Esophagus mucosa (tissue), 1 donor: ENCODE results near the gene TADA3. TPM values are rescaled to one million over a fixed set of nuclear protein-coding genes. Genes with fewer than 3 reads are reported as not detected.

Source experiments
- ATAC-seq: fragments of 200-7000 bp; cut with Tn5 transposase; one replicate; pipeline ENCODE4 v1.9.1; 2020
- total RNA-seq: library from RNA; stranded (reverse); gene quantifications from one replicate; pipeline ENCODE4 v1.2.4, GENCODE V29; 2023
- donor health status: DM: yes; HTN: yes; CAD: no.

The TADA3 gene
- total RNA-seq, 1 donor from 2014 or later = 32.3 TPM

- ATAC-seq = peak; percentile 71
Measured at GRCh38 chr3:9809615-9810432, 17.6 kb upstream of the TADA3 start, which contains the start of gene TTLL3. TTLL3 (plus strand) TSS chr3:9810262; CDS start chr3:9810662, 400 bp downstream.

GRCh38 chr3:9809239-9809614, 17.0 kb upstream of the TADA3 start:
- peak; percentile 41 for ATAC-seq

- peak; percentile 40 for ATAC-seq
Measured at GRCh38 chr3:9808345-9809037, 16.2 kb upstream of the TADA3 start.

GRCh38 chr3:9807981-9808344, 15.7 kb upstream of the TADA3 start:
- no peak for ATAC-seq

DNA sequence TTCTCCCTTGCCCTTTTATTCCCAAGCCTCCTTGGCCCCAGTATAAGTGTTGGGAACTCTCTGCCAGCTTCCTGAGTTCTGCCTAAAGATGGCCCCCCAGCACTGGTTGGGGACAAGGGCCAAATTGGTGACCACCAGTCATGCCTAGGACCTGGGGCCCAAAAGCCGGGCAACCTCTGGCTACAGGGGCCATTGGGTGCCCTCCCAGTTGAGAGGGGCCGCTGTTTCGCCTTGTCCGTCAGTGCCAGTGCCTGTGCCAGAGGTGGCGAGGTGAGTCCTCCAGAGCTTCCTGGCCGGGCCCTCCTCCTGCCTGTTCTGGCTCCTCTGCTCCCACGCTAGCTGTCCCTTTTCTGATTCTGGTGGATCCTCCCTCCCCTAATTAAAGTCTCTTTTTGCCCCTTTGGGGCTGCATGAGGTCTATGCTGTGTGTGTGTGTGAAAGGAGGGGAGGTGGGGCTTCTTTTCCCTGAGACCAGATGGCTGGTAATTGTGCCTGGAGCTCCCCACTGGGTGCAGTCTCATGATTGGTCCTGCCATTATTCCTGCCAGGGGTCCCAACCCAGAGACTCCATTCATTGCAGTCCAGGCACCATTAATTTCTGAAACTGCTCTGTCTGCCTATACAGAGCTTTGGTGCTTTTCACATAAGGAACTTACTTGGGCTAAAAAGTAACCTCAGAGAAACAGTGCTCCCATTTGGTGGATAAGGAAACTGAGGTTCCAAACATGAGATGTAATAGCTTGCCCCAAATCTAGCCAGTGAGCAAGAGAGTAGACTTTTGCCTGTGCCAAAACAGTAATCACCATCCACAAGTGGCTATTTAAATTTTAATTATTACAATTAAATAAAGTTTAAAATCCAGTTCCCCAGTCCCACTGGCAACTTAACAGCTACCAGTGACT, 14.7 kb upstream of the TADA3 start:
- no peak for ATAC-seq

DNA sequence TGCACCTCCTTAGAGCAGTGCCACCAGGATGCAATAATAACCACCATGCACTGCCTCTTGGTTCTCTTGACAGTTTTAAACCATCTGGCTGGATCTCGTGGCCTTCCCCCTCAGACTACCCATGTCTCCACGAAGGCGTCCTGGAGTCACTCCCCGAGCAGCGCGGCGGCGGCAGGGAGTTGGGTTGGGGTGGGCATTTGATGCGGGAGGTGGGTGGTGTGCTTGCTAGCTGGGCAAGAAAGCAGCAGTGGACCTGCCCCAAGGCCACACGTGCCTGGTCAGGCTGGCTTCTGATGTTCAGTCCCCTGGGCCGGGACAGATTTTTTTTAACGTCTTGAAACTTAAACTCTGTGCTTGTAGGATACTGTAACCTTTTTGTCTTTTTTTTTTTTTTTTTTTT, 13.9 kb upstream of the TADA3 start:
- no peak for ATAC-seq

- ATAC-seq = no peak
Measured at GRCh38 chr3:9804996-9805395, 12.7 kb upstream of the TADA3 start.

DNA sequence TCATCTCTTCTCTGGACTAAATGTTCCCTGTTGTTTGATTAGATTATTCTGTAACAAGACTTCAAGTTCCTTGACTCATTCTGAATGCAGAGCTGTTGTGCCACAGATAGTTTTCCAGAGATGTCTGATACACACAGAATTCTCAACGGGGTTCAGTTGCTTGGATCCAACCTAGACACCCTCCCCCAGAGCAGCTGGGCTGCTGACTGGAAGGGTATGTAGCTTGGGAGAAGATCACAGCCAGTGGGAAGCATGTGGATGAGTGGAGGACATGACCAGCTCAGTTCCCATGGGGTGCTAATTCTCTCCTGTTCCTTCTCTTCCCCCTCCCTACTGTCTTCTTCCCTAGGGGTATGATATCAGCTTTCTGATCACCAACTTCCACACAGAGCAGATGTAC, 11.2 kb upstream of the TADA3 start:
- no peak for ATAC-seq

DNA sequence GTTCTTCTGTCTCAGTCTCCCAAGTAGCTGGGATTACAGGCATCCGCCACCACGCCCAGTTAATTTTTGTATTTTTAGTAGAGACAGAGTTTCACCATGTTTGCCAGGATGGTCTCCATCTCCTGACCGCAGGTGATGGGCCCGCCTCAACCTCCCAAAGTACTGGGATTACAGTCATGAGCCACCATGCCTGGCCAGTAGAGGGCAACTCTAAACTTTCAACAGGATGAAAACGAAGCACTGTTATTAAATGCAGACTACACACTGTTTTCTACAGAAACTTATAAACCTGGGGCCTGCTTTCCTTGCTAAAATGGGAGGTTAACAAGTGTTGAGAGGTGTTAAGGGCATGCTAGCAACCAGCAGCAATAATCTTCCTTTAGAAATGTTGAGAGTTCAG, 8.3 kb upstream of the TADA3 start:
- ATAC-seq = no peak

DNA sequence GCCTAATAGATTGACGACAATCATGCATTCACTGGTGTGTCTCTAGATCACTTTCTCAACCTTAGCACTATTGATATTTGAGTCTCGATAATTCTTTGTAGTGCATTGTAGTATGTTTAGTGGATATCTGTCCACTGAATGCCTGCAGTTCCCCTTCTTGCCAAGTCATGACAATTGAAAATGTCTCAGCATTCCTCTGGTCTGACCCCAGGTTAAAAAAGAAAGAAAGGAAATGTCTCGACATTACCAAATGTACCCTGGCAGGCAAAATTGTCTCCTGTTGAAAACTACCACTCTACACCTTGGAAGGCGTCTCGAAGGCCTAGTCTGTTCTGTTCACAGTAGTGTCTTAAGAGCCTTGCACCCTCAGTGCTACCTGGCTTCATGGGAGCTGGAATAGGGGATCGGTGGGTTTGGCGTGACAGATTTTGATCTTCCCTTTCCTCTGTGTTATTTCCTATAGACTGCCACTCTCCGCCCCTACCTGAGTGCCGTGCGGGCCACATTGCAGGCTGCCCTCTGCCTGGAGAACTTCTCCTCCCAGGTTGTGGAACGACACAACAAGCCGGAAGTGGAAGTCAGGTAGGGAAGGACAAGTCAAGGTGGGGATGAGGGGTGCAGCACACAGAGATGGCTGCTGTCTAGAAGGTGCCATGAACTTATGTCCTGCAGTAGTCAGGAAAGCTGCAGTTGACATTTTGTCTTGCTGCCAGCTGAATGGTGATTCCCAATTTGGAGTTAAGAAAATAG, 5.1 kb upstream of the TADA3 start:
- no peak for ATAC-seq

DNA sequence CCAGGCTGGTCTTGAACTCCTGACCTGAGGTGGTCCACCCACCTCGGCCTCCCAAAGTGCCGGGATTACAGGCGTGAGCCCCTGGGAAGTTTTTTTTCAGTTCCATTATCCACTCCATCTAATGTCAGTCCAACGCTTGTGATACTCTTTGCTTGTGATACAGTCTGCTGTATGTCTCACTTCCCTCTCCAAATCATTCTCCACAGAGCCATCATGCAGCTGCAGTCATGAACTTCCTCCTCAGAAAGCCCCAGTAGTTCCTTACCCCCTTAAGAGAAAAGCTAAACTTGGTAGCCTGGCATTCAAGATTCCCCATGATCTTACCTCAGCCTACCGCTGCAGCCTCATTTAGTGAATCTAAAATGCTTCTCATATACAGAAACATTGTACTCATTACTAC, 2.9 kb upstream of the TADA3 start:
- ATAC-seq = no peak

DNA sequence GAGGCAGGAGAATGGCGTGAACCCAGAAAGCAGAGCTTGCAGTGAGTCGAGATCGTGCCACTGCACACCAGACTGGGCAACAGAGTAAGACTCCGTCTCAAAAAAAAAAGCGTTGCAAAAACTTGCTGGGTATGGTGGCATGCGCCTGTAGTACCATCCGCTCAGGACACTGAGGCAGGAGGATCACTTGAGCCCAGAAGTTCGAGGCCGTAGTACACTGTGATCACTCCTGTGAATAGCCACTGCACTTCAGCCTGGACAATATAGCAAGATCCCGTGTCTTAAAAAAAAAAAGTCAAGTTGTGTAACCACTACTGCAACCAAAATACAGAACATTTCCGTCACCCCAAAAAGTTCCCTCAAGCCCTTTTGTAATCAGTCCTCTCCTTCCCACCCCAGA, 2.1 kb upstream of the TADA3 start:
- ATAC-seq = no peak

DNA sequence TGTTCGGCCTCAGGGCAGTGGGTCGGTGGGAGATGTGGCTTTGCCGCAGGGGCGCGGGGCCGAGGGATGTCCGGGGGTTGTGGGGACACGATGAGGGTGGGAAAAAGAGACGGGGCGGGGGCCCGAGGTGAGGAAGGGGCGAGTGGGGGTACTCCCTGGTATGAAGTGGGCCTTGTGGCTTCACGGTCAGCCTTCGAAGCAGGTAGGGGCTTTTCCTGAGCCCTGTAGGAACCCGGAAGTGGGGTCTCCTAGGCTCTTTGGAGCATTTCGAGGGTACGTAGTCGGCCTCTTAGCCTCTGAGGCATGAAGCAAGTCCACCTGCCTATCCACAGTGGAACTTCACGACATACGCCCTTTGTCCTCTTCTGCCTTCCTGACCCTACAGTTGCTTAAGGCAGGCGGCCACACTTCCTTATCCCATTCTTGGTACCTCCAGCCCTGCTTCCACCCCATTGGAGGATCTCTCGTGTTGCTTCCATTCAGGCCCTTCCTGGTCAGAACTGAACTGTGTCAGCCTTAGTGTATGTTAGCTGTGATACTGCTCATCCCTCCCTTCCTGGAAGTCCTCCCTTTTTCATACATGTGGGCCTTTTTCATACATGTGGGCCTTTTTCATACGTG, 998 bp upstream of the TADA3 start:
- ATAC-seq = peak; percentile 58

- ATAC-seq = no peak
Measured at GRCh38 chr3:9791790-9792404, 376 bp downstream of the TADA3 start.

DNA sequence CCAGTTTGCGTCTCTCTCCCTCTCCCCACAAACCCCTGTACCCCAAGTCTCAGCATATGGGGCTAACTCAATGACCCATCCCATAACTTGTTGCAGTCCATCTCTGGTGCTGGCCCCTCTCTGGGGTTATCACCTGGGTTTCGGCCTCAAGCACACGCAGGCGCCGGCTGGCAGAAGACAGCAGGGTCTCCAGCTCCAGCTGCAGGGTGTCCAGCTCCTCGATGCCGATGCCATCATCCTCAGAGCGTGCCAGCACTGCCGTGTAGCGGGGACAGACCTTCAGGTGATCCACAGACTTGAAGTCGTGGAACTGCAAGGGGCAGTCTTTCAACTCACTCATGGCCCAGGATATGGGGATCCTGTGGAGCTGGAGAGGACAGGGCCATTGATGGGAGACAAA, 1.1 kb downstream of the TADA3 start:
- no peak for ATAC-seq

GRCh38 chr3:9787714-9788113, 4.6 kb downstream of the TADA3 start:
- no peak for ATAC-seq

GRCh38 chr3:9786825-9787669, 5.2 kb downstream of the TADA3 start:
- ATAC-seq = no peak

GRCh38 chr3:9786209-9786739, 6.0 kb downstream of the TADA3 start:
- ATAC-seq = no peak

DNA sequence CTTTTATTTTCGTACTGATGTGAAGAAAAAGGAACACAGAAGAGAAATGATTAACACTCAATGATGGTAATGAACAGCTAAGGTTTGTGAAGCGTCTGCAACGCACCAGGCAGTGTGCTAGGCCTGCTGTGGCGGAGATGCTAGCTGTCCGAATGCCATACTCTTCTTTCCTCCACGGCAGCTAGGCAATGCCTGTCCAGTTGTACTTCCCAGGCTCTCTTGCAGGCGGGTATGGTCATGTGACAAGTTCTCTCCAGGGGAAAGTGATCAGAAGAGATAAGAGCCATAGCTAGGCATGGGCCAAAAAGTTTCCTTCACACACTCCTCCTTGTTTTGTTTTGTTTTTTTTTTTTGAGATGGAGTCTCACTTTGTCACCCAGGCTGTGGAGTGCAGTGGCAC, 6.7 kb downstream of the TADA3 start:
- no peak for ATAC-seq

- ATAC-seq = no peak
Measured at GRCh38 chr3:9784965-9785364, 7.3 kb downstream of the TADA3 start.
